Neural progenitor cell (in vitro differentiated cells): ENCODE results near the gene ZGPAT. TPM values are rescaled to one million over a fixed set of nuclear protein-coding genes. Genes with fewer than 3 reads are reported as not detected.
A peak's percentile ranks its signal among the peaks of the same experiment; 100 is the strongest.

Experiments used
- DNase-seq: peaks from one replicate; pipeline ENCODE4 v3.0.0-alpha.2; 2016; ENCODE audit warnings: low spot score
- H2AFZ ChIP-seq: fragments of 200-600 bp; sonication (generic); replicated peaks from 2 replicates; pipeline ENCODE4 v1.6.1; 2016; ENCODE audit warnings: antibody characterized with exemption
- H3F3A ChIP-seq: fragments of 200-600 bp; sonication (generic); 2 replicates; pipeline ENCODE4 v1.6.1; 2016; ENCODE audit warnings: antibody characterized with exemption, low read depth
- H3K27ac ChIP-seq: fragments of 200-600 bp; sonication (generic); 2 replicates; pipeline ENCODE4 v1.5.1; 2016; ENCODE audit warnings: mild to moderate bottlenecking
- H3K27me3 ChIP-seq: fragments of 200-600 bp; sonication (generic); 2 replicates; pipeline ENCODE4 v1.6.1; 2016; ENCODE audit warnings: mild to moderate bottlenecking, moderate library complexity
- H3K36me3 ChIP-seq: fragments of 200-600 bp; sonication (generic); 2 replicates; pipeline ENCODE4 v1.5.1; 2016
- H3K4me1 ChIP-seq: fragments of 200-600 bp; sonication (generic); 2 replicates; pipeline ENCODE4 v1.6.1; 2016; ENCODE audit warnings: mixed run types
- H3K4me2 ChIP-seq: fragments of 200-600 bp; sonication (generic); 2 replicates; pipeline ENCODE4 v1.6.1; 2016
- H3K4me3 ChIP-seq: fragments of 200-600 bp; sonication (generic); 2 replicates; pipeline ENCODE4 v1.5.1; 2016
- H3K79me2 ChIP-seq: fragments of 200-600 bp; sonication (generic); 2 replicates; pipeline ENCODE4 v1.6.1; 2016; ENCODE audit warnings: low read depth
- H3K9ac ChIP-seq: fragments of 200-600 bp; sonication (generic); 2 replicates; pipeline ENCODE4 v1.6.1; 2016
- H3K9me3 ChIP-seq: fragments of 200-600 bp; sonication (generic); 2 replicates; pipeline ENCODE4 v1.5.1; 2016; ENCODE audit warnings: low read depth
- H4K20me1 ChIP-seq: fragments of 200-600 bp; sonication (generic); 2 replicates; pipeline ENCODE4 v1.6.1; 2016; ENCODE audit warnings: low read depth
- H3K27ac Mint-ChIP-seq: 3 replicates; pipeline ENCODE4 v1.8.0; 2021; ENCODE audit warnings: mixed read lengths
- H3K27me3 Mint-ChIP-seq: 2 replicates; pipeline ENCODE4 v1.8.0; 2022; ENCODE audit warnings: low read depth, mild to moderate bottlenecking, inconsistent platforms, moderate library complexity, mixed read lengths; ENCODE audit not compliant: insufficient read depth
- H3K36me3 Mint-ChIP-seq: 3 replicates; pipeline ENCODE4 v1.8.0; 2021; ENCODE audit warnings: mixed read lengths
- H3K4me1 Mint-ChIP-seq: 3 replicates; pipeline ENCODE4 v1.8.0; 2021; ENCODE audit warnings: mixed read lengths
- H3K4me3 Mint-ChIP-seq: 3 replicates; pipeline ENCODE4 v1.8.0; 2021; ENCODE audit warnings: mild to moderate bottlenecking, moderate library complexity, mixed read lengths
- H3K9me3 Mint-ChIP-seq: 3 replicates; pipeline ENCODE4 v1.8.0; 2020; ENCODE audit warnings: mixed read lengths
- CTCF ChIP-seq: fragments of 200-600 bp; sonication (generic); IDR thresholded peaks from 2 replicates; pipeline ENCODE4 v1.5.1; 2017; ENCODE audit warnings: antibody characterized with exemption, mild to moderate bottlenecking
- EZH2 ChIP-seq: fragments of 200-600 bp; sonication (generic); IDR thresholded peaks from 2 replicates; pipeline ENCODE4 v1.6.1; 2017; ENCODE audit warnings: antibody characterized with exemption, mild to moderate bottlenecking, moderate library complexity
- EZH2phosphoT487 ChIP-seq: fragments of 200-600 bp; sonication (generic); IDR thresholded peaks from 2 replicates; pipeline ENCODE4 v1.6.1; 2017; ENCODE audit warnings: antibody characterized with exemption
- total RNA-seq: library from RNA; depleted of rRNA; stranded (reverse); fragments of >200 nt; gene quantifications from 2 replicates; pipeline ENCODE4 v1.2.3, GENCODE V29; 2015; ENCODE audit warnings: low replicate concordance

Gene ZGPAT
- total RNA-seq, 1 donor from 2014 or later, result 8.2 TPM

DNA sequence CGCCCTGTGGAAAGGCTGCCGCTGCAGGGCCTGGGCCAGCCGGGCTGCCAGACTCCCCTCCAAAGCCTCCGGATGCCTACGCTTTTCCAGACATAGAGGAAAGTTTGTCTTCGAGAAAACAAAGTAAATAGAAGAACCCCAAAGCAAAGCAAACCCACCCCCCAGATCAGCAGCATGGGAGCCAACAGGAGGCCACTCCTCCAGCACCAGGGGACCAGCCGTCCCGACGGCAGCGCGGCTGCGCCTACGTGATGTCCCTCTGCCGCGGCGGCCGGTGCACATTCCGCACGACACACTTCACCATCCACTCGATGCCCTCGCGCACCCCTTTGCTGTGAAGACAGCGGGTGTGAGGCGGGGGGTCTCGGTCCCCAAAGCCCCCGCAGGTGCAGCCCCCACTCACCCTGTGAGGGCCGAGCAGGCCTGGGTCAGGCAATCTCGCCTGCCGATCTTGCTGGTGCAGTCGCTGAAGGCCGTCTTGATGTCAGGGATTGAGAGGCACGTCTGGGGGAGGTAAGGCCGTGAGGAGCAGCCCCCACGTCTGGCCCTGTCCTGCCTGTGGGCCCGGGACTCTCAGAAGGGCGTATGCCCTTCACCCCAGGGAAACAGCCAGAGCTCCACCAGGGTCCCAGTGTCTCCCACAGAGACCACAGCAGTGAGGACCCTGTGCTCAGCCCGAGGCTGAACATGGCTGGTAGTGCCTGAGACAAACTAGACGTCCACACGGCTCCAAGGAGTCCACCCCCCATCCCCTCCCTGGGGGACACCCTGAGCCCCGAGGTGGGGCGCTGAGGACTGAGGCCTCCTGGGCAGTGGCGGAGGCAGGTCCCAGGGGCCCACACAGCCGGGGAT is 7.4 kb upstream of the ZGPAT start:
- no peak overlapping the region for H3K27ac ChIP-seq
- H3K36me3 ChIP-seq, result no peaks in the 10 kb centered on the region
- H3K27ac Mint-ChIP-seq, result no peak overlapping the region
- H3K9me3 Mint-ChIP-seq, result no peaks in the 10 kb centered on the region
- no peak for TF ChIP-seq CTCF
- no peak for TF ChIP-seq EZH2phosphoT487
- TF ChIP-seq EZH2, result no peak
- H3K27me3 Mint-ChIP-seq, result peaks cover 6% of the 10 kb centered on the region
- peak overlapping the region; percentile 18 for H3K4me3 Mint-ChIP-seq
- peaks cover 3% of the 10 kb centered on the region for H3K36me3 Mint-ChIP-seq
- DNase-seq, result no peak
- H3K9me3 ChIP-seq, result no peaks in the 10 kb centered on the region
- H3F3A ChIP-seq, result peaks cover 7% of the 10 kb centered on the region
- no peaks in the 10 kb centered on the region for H3K79me2 ChIP-seq
- no peak overlapping the region for H3K9ac ChIP-seq
- H3K27me3 ChIP-seq, result no peaks in the 10 kb centered on the region
- H3K4me2 ChIP-seq, result no peak overlapping the region
- peaks cover 10% of the 10 kb centered on the region for H3K4me1 ChIP-seq
- H2AFZ ChIP-seq, result no peak overlapping the region
- H3K4me3 ChIP-seq, result no peak overlapping the region
- no peaks in the 10 kb centered on the region for H4K20me1 ChIP-seq
- H3K4me1 Mint-ChIP-seq, result no peaks in the 10 kb centered on the region

DNA sequence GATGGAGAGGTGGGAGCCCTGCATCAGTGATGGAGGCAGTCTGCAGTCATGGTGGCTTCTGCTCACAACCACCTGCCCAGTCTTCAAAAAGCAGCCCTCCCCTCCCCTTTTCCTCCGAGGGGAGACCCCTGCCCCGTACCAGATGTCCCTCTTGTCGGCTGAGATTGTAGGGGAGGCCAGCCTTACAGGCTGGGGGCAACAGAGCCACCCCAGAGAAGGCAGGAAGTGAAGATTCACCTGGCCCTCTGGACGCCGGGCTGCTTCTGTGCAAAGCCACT is 6.8 kb upstream of the ZGPAT start:
- no peak overlapping the region for H3K9ac ChIP-seq
- H3K4me1 Mint-ChIP-seq, result no peaks in the 10 kb centered on the region
- H3K27ac Mint-ChIP-seq, result no peak overlapping the region
- no peak overlapping the region for H3K27ac ChIP-seq
- H3K27me3 Mint-ChIP-seq, result peaks cover 6% of the 10 kb centered on the region
- no peak overlapping the region for H3K4me2 ChIP-seq
- H2AFZ ChIP-seq, result no peak overlapping the region
- H3K79me2 ChIP-seq, result peaks cover 5% of the 10 kb centered on the region
- no peaks in the 10 kb centered on the region for H3K36me3 ChIP-seq
- peaks cover 2% of the 10 kb centered on the region for H4K20me1 ChIP-seq
- peaks cover 5% of the 10 kb centered on the region for H3K36me3 Mint-ChIP-seq
- peaks cover 5% of the 10 kb centered on the region for H3F3A ChIP-seq
- H3K4me3 ChIP-seq, result no peak overlapping the region
- no peaks in the 10 kb centered on the region for H3K27me3 ChIP-seq
- H3K9me3 Mint-ChIP-seq, result no peaks in the 10 kb centered on the region
- no peaks in the 10 kb centered on the region for H3K9me3 ChIP-seq
- H3K4me1 ChIP-seq, result peaks cover 10% of the 10 kb centered on the region
- no peak overlapping the region for H3K4me3 Mint-ChIP-seq
- TF ChIP-seq CTCF (no peak), EZH2phosphoT487 (no peak), EZH2 (no peak)
- no peak for DNase-seq

DNA sequence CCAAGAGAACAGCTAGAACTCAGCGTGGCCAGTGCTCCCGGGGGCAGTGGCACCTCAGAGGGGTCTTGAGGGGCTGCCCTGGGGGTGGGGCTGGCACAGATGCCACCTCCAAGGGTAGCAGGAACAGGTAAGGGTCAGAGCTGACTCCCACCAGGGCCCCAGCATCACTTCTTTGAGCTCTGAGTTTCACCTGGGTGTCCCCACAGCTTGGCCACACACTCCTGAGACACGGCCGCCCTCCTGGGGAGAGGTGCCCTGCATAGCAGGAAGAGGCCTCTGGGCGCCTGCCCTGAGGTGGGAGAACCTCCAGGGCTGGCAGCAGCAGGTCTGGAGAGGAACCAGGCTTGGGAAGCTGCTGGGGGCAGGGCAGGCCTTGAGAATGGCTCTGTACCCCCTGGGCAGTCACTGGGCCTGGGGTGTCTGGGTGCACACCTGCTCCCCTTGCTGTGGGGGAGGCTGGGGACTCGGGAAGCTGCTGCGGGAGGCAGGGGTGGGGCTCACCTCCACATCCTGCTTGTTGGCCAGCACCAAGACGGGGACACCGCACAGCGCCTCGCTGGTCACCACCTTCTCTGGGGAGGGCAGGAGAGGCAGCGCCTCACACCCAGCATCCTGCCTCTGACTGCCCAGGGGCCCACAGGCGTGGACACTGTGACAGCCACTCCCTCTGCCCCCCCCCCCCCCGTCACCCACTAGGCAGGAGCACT is 6.4 kb upstream of the ZGPAT start:
- Mint-ChIP-seq H3K36me3 (peaks cover 6% of the 10 kb centered on the region), H3K27me3 (peaks cover 6% of the 10 kb centered on the region), H3K9me3 (no peaks in the 10 kb centered on the region), H3K27ac (no peak overlapping the region), H3K4me1 (peaks cover 1% of the 10 kb centered on the region), H3K4me3 (no peak overlapping the region)
- no peaks in the 10 kb centered on the region for H3F3A ChIP-seq
- H3K79me2 ChIP-seq, result peaks cover 10% of the 10 kb centered on the region
- H4K20me1 ChIP-seq, result peaks cover 7% of the 10 kb centered on the region
- H3K27me3 ChIP-seq, result no peaks in the 10 kb centered on the region
- no peak overlapping the region for H2AFZ ChIP-seq
- TF ChIP-seq EZH2 (no peak), EZH2phosphoT487 (no peak), CTCF (no peak)
- H3K9me3 ChIP-seq, result no peaks in the 10 kb centered on the region
- no peak overlapping the region for H3K4me2 ChIP-seq
- DNase-seq, result no peak
- H3K36me3 ChIP-seq, result no peaks in the 10 kb centered on the region
- H3K4me3 ChIP-seq, result no peak overlapping the region
- H3K9ac ChIP-seq, result no peak overlapping the region
- H3K4me1 ChIP-seq, result peaks cover 7% of the 10 kb centered on the region
- no peak overlapping the region for H3K27ac ChIP-seq
